Measurements from ENCODE around the gene BTBD16.

- no peak for TF ChIP-seq POLR2A (IDR thresholded peaks at IDR 0.05)
- TF ChIP-seq CTCF (IDR thresholded peaks at IDR 0.05) = no peak
Measured at GRCh38 chr10:122249303-122249850, 21.7 kb upstream of the BTBD16 start.

Data from sigmoid colon (tissue), 3 donors.